ENCODE measurements around the gene FRMD8. TPM values are rescaled to one million over a fixed set of nuclear protein-coding genes. Genes with fewer than 3 reads are reported as not detected.

FRMD8 gene
- total and polyA plus RNA-seq, 2 of the 4 experiments (the other 2 are of a cell fraction): 11.3 to 19.8 TPM

GRCh38 chr11:65354265-65355012, 32.0 kb upstream of the FRMD8 start, which contains the start of gene TIGD3:
TSS of gene TIGD3 (plus strand) at chr11:65354751. CDS start at chr11:65355809, 1,058 bp downstream.
- Histone ChIP-seq H3K56ac (ENCODE audit: extremely low read depth, insufficient read depth, low read length) (no peak within 1 kb of the TSS), H3K36me3 (ENCODE audit: control insufficient read depth, insufficient read depth, low read length) (peaks cover 23% of the 10 kb centered on the region), H3K18ac (ENCODE audit: low read depth, low read length) (no peak within 1 kb of the TSS), H4K20me1 (ENCODE audit: insufficient read depth, low read length) (peaks cover 15% of the 10 kb centered on the region), H4K91ac (ENCODE audit: insufficient read depth, low read depth, low read length) (no peak within 1 kb of the TSS), H2AK9ac (replicated peaks; ENCODE audit: low read depth, low read length, poor library complexity) (peak within 1 kb of the TSS; percentile 81), H2BK15ac (ENCODE audit: low read depth, low read length) (no peak within 1 kb of the TSS), H3K23ac (ENCODE audit: low read depth, low read length) (no peak within 1 kb of the TSS), H4K5ac (ENCODE audit: low read depth, low read length) (no peak within 1 kb of the TSS), H2BK120ac (ENCODE audit: low read depth, low read length) (no peak within 1 kb of the TSS), H2AFZ (replicated peaks; ENCODE audit: low read length, poor library complexity) (peak within 1 kb of the TSS; percentile 92), H3K4me2 (ENCODE audit: low read depth, low read length) (peak within 1 kb of the TSS; percentile 98), H3K4ac (ENCODE audit: low read depth, low read length) (no peak within 1 kb of the TSS), H3K9ac (ENCODE audit: low read depth, low read length) (peak within 1 kb of the TSS; percentile 42; the same call in 1 of the 2 replicates), H3K27ac (ENCODE audit: insufficient read depth, low read length) (peak within 1 kb of the TSS; percentile 13; the same call in 1 of the 2 replicates), H3K79me1 (ENCODE audit: low read depth in 1 of 2, low read length in 2 of 2) (0 out of 4 replicates have a peak, but pooled peaks cover 0 to 4% of the 10 kb centered on the region in 2 experiments), H3K4me1 (ENCODE audit: control insufficient read depth, insufficient read depth, low read length) (peaks cover 8% of the 10 kb centered on the region), H3K9me3 (ENCODE audit: control insufficient read depth, insufficient read depth, low read length) (no peaks in the 10 kb centered on the region), H3K27me3 (ENCODE audit: control insufficient read depth, insufficient read depth, low read length) (peaks cover 22% of the 10 kb centered on the region), H3K9me1 (ENCODE audit: insufficient read depth, low read length) (peaks cover 9% of the 10 kb centered on the region; the same call in 1 of the 2 replicates), H4K8ac (ENCODE audit: low read depth in 2 of 2, low read length in 2 of 2) (no peak within 1 kb of the TSS), H3K4me3 (ENCODE audit: insufficient read depth, low read depth, low read length) (peak within 1 kb of the TSS; percentile 72), H2AK5ac (ENCODE audit: low read depth, low read length) (no peak within 1 kb of the TSS), H2BK5ac (ENCODE audit: low read depth, low read length, poor library complexity, severe bottlenecking) (no peak within 1 kb of the TSS), H3K14ac (replicated peaks; ENCODE audit: low read depth, low read length) (no peak within 1 kb of the TSS), H2BK20ac (ENCODE audit: low read depth, low read length) (no peak within 1 kb of the TSS)
- dilution Hi-C loops (cut with HindIII; ENCODE audit: low sequenced_read_pairs, unreplicated experiment) (no loop called here), intact Hi-C loops (cut with micrococcal nuclease) (no loop called here), in situ Hi-C loops (cut with MboI; ENCODE audit: low sequenced_read_pairs) (no loop called here)
- ATAC-seq (ENCODE audit: low read depth) (peak; percentile 98), DNase-seq (peak; percentile 91)
- no TSS peak for BruUV-seq (replicated peaks)
- WGBS, 2 experiments (ENCODE audit: extremely low coverage in 2 of 2, insufficient read length in 1 of 2): 0% methylated on average over 39 of the region's 79 CpGs; no CpG with 5 or more reads in 1 of the 2 experiments
- ChIA-PET CTCF (no interaction called here), POLR2A (ENCODE audit: unreplicated experiment) (interaction anchor here (0.6 to 0.7 kb wide), 2 partner anchors 20 to 149 kb away, joined by 4 read pairs; no protein-coding TSS in a partner anchor)
- TF ChIP-seq RAD21 (IDR thresholded peaks at IDR 0.05; ENCODE audit: low read length) (no peak), RFX5 (IDR thresholded peaks at IDR 0.05; ENCODE audit: low read depth, low read length) (no peak), FOS (IDR thresholded peaks at IDR 0.05; ENCODE audit: low read depth, low read length) (no peak), MXI1 (IDR thresholded peaks at IDR 0.05; ENCODE audit: borderline replicate concordance, low read depth, low read length) (peak; percentile 95), SMC3 (IDR thresholded peaks at IDR 0.05; ENCODE audit: low read depth, low read length) (no peak), BHLHE40 (IDR thresholded peaks at IDR 0.05; ENCODE audit: low read depth, low read length) (peak; percentile 52; the same call in 1 of the 2 replicates), MAFK (IDR thresholded peaks at IDR 0.05; ENCODE audit: low read depth, low read length) (no peak), NFE2L2 (IDR thresholded peaks at IDR 0.05; ENCODE audit: low read depth, low read length) (no peak), CEBPB (IDR thresholded peaks at IDR 0.05; ENCODE audit: low read depth, low read length) (no peak), POLR2A (IDR thresholded peaks at IDR 0.05; ENCODE audit: low read depth, low read length) (peak; percentile 48; the same call in 1 of the 2 replicates), ELK1 (IDR thresholded peaks at IDR 0.05; ENCODE audit: borderline replicate concordance, low read depth, low read length) (no peak), CHD1 (IDR thresholded peaks at IDR 0.05; ENCODE audit: low read depth, low read length) (no peak), MAZ (IDR thresholded peaks at IDR 0.05; ENCODE audit: borderline replicate concordance, low read depth, low read length) (peak; percentile 82; the same call in 1 of the 2 replicates)
- TF ChIP-seq, protein P1, sequence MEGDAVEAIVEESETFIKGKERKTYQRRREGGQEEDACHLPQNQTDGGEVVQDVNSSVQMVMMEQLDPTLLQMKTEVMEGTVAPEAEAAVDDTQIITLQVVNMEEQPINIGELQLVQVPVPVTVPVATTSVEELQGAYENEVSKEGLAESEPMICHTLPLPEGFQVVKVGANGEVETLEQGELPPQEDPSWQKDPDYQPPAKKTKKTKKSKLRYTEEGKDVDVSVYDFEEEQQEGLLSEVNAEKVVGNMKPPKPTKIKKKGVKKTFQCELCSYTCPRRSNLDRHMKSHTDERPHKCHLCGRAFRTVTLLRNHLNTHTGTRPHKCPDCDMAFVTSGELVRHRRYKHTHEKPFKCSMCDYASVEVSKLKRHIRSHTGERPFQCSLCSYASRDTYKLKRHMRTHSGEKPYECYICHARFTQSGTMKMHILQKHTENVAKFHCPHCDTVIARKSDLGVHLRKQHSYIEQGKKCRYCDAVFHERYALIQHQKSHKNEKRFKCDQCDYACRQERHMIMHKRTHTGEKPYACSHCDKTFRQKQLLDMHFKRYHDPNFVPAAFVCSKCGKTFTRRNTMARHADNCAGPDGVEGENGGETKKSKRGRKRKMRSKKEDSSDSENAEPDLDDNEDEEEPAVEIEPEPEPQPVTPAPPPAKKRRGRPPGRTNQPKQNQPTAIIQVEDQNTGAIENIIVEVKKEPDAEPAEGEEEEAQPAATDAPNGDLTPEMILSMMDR (conservative IDR thresholded peaks at IDR 0.05; ENCODE audit: low read depth, low read length): no peak
- TF ChIP-seq, protein P2, sequence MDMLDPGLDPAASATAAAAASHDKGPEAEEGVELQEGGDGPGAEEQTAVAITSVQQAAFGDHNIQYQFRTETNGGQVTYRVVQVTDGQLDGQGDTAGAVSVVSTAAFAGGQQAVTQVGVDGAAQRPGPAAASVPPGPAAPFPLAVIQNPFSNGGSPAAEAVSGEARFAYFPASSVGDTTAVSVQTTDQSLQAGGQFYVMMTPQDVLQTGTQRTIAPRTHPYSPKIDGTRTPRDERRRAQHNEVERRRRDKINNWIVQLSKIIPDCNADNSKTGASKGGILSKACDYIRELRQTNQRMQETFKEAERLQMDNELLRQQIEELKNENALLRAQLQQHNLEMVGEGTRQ (IDR thresholded peaks at IDR 0.05; ENCODE audit: low read depth, low read length): no peak

Data from IMR-90 (cell line).